Renal pelvis (tissue), 4 donors: ENCODE results near the gene SOX13. TPM values are rescaled to one million over a fixed set of nuclear protein-coding genes. Genes with fewer than 3 reads are reported as not detected.
"Not testable (repeated sequence)": the region's sequence is repeated elsewhere in the genome, so short reads cannot be mapped to it uniquely, and the experiment has no call there.

Experiments used
- DNase-seq: peaks from one replicate; pipeline ENCODE4 v3.0.0-alpha.2; 2013
- polyA plus RNA-seq, 3 donors: library from polyadenylated mRNA; unstranded; fragments of 120-200 nt; gene quantifications; one replicate each; pipeline ENCODE4 v1.2.1, GENCODE V29; 2013; ENCODE audit not compliant: insufficient read length in 3 of 3

Gene SOX13
- polyA plus RNA-seq, 3 donors = 56.7 to 60.2 (median 58.2) TPM

- DNase-seq = no peak
Observed at GRCh38 chr1:204084247-204084772, 11.4 kb downstream of the SOX13 start.

- DNase-seq = no peak
Observed at GRCh38 chr1:204085876-204086275, 13.0 kb downstream of the SOX13 start.

- no peak for DNase-seq
Observed at GRCh38 chr1:204087181-204087892, 14.4 kb downstream of the SOX13 start.

- DNase-seq = no peak
Observed at GRCh38 chr1:204087893-204088528, 15.1 kb downstream of the SOX13 start.

GRCh38 chr1:204088596-204088995, 15.7 kb downstream of the SOX13 start:
- DNase-seq = no peak

GRCh38 chr1:204089044-204089751, 16.3 kb downstream of the SOX13 start:
- no peak for DNase-seq

GRCh38 chr1:204090132-204090531, 17.2 kb downstream of the SOX13 start:
- not testable (repeated sequence) for DNase-seq

- DNase-seq = no peak
Observed at GRCh38 chr1:204091066-204091465, 18.2 kb downstream of the SOX13 start.

GRCh38 chr1:204091787-204092312, 18.9 kb downstream of the SOX13 start:
- no peak for DNase-seq

- DNase-seq = no peak
Observed at GRCh38 chr1:204092632-204093420, 19.9 kb downstream of the SOX13 start.

- no peak for DNase-seq
Observed at GRCh38 chr1:204093421-204093717, 20.5 kb downstream of the SOX13 start.

GRCh38 chr1:204093781-204094180, 20.9 kb downstream of the SOX13 start:
- DNase-seq = no peak

GRCh38 chr1:204094313-204094729, 21.4 kb downstream of the SOX13 start:
- no peak for DNase-seq

GRCh38 chr1:204094856-204095634, 22.1 kb downstream of the SOX13 start:
- no peak for DNase-seq

GRCh38 chr1:204096931-204097330, 24.0 kb downstream of the SOX13 start:
- DNase-seq = no peak

GRCh38 chr1:204098683-204099082, 25.8 kb downstream of the SOX13 start:
- no peak for DNase-seq

GRCh38 chr1:204099754-204100153, 26.8 kb downstream of the SOX13 start:
- DNase-seq = not testable (repeated sequence)

- no peak for DNase-seq
Observed at GRCh38 chr1:204102029-204102611, 29.2 kb downstream of the SOX13 start.

- DNase-seq = no peak
Observed at GRCh38 chr1:204102739-204103430, 30.0 kb downstream of the SOX13 start.

- DNase-seq = no peak
Observed at GRCh38 chr1:204103431-204103741, 30.5 kb downstream of the SOX13 start.
